ENCODE measurements around the gene POLQ. TPM values are rescaled to one million over a fixed set of nuclear protein-coding genes. Genes with fewer than 3 reads are reported as not detected.
"Not testable (repeated sequence)": the region's sequence is repeated elsewhere in the genome, so short reads cannot be mapped to it uniquely, and the experiment has no call there.

The POLQ gene
- total RNA-seq, 2 donors from 2014 or later, result under 0.01 to 0.66 TPM

- WGBS, 2 donors, result 80 to 83% methylated on average over 2 of the region's 2 CpGs
- H3K36me3 ChIP-seq (replicated peaks in 1 of 2; ENCODE audit: insufficient read depth in 1 of 2, low read depth in 2 of 2), result no peaks in the 10 kb centered on the region
- ATAC-seq, result no peak
- H3K4me3 ChIP-seq, result no peak overlapping the region
- no peaks in the 10 kb centered on the region for H3K27me3 ChIP-seq
- TF ChIP-seq CTCF (IDR thresholded peaks at IDR 0.05) (no peak), POLR2A (IDR thresholded peaks at IDR 0.05) (no peak)
- H3K9me3 ChIP-seq, result no peaks in the 10 kb centered on the region
- no peak overlapping the region for H3K27ac ChIP-seq
- intact Hi-C loops (cut with DNase I), result no loop called here
- DNase-seq, result no peak
- no peaks in the 10 kb centered on the region for H3K4me1 ChIP-seq
These were observed 78.7 kb downstream of the POLQ start for GRCh38 chr3:121467085-121467484.

GRCh38 chr3:121463745-121464144 is 82.0 kb downstream of the POLQ start:
- ATAC-seq (no peak), DNase-seq (no peak)
- Histone ChIP-seq H3K36me3 (replicated peaks in 1 of 2; ENCODE audit: insufficient read depth in 1 of 2, low read depth in 2 of 2) (no peaks in the 10 kb centered on the region), H3K27ac (no peak overlapping the region), H3K4me1 (no peaks in the 10 kb centered on the region), H3K27me3 (no peaks in the 10 kb centered on the region), H3K4me3 (no peak overlapping the region), H3K9me3 (no peaks in the 10 kb centered on the region)
- TF ChIP-seq POLR2A (IDR thresholded peaks at IDR 0.05) (no peak), CTCF (IDR thresholded peaks at IDR 0.05) (no peak)
- intact Hi-C loops (cut with DNase I), result no loop called here

- Histone ChIP-seq H3K4me1 (no peaks in the 10 kb centered on the region), H3K36me3 (replicated peaks in 1 of 2; ENCODE audit: insufficient read depth in 1 of 2, low read depth in 2 of 2) (no peaks in the 10 kb centered on the region), H3K27me3 (no peaks in the 10 kb centered on the region), H3K4me3 (no peak overlapping the region), H3K9me3 (no peaks in the 10 kb centered on the region), H3K27ac (no peak overlapping the region)
- TF ChIP-seq POLR2A (IDR thresholded peaks at IDR 0.05), result no peak
- TF ChIP-seq CTCF (IDR thresholded peaks at IDR 0.05), result no peak
- ATAC-seq (no peak), DNase-seq (no peak)
- WGBS, 2 donors, result 93 to 95% methylated on average over 3 of the region's 3 CpGs
- intact Hi-C loops (cut with DNase I), result no loop called here
These were observed 83.2 kb downstream of the POLQ start for GRCh38 chr3:121462565-121462964.

- H3K9me3 ChIP-seq; H3K27ac ChIP-seq; H3K4me3 ChIP-seq; H3K27me3 ChIP-seq; intact Hi-C loops (cut with DNase I); H3K36me3 ChIP-seq (replicated peaks in 1 of 2; ENCODE audit: insufficient read depth in 1 of 2, low read depth in 2 of 2); DNase-seq; ATAC-seq; H3K4me1 ChIP-seq: not testable (repeated sequence)
- WGBS, 2 donors, result 87 to 92% methylated on average over 9 to 12 of the region's 12 CpGs
These were observed 94.0 kb downstream of the POLQ start for GRCh38 chr3:121451752-121452151.

GRCh38 chr3:121443456-121443855 is 102.3 kb downstream of the POLQ start:
- H3K4me1 ChIP-seq, result no peaks in the 10 kb centered on the region
- H3K9me3 ChIP-seq, result no peaks in the 10 kb centered on the region
- 77 to 97% methylated on average over 1 of the region's 1 CpG for WGBS, 2 donors
- no peaks in the 10 kb centered on the region for H3K36me3 ChIP-seq (replicated peaks in 1 of 2; ENCODE audit: insufficient read depth in 1 of 2, low read depth in 2 of 2)
- DNase-seq, result no peak
- no peaks in the 10 kb centered on the region for H3K27me3 ChIP-seq
- no peak overlapping the region for H3K27ac ChIP-seq
- no peak overlapping the region for H3K4me3 ChIP-seq
- no peak for ATAC-seq
- intact Hi-C loops (cut with DNase I), result no loop called here
- no peak for TF ChIP-seq POLR2A (IDR thresholded peaks at IDR 0.05)
- TF ChIP-seq CTCF (IDR thresholded peaks at IDR 0.05), result no peak
